NK-92 treated with Interleukin-12 subunit alpha and Interleukin-12 subunit beta, amount 100 ng/mL, for 24 hours (cell line): ENCODE measurements around the gene CEP78.

ENCODE experiments used
- DNase-seq: peaks from one replicate; lab custom pipeline; 2025; lab: John Stamatoyannopoulos, UW

CEP78 gene

GRCh38 chr9:78306222-78307076 lies 70.6 kb downstream of the CEP78 start:
- DNase-seq = no peak

GRCh38 chr9:78307360-78307759 lies 71.5 kb downstream of the CEP78 start:
- DNase-seq = no peak

DNA sequence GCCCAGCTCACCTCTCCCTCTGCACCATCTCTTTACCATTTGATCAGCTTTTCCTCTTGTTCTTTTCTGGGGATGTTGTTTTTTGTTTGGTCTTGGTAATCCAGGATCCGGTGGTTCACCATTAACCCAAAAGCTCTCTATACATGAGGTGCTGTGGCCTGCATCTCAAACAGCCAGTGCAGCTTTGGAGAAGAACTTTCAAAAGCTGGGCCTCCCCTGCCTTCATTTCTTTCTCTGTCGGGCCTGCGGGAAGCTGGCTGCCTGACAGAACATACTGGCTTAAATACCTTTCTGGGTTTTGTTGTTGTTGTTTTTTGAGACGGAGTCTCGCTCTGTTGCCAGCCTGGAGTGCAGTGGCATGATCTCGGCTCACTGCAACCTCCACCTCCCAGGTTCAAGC lies 73.2 kb downstream of the CEP78 start:
- DNase-seq = no peak

GRCh38 chr9:78311075-78311474 lies 75.2 kb downstream of the CEP78 start:
- DNase-seq = no peak

DNA sequence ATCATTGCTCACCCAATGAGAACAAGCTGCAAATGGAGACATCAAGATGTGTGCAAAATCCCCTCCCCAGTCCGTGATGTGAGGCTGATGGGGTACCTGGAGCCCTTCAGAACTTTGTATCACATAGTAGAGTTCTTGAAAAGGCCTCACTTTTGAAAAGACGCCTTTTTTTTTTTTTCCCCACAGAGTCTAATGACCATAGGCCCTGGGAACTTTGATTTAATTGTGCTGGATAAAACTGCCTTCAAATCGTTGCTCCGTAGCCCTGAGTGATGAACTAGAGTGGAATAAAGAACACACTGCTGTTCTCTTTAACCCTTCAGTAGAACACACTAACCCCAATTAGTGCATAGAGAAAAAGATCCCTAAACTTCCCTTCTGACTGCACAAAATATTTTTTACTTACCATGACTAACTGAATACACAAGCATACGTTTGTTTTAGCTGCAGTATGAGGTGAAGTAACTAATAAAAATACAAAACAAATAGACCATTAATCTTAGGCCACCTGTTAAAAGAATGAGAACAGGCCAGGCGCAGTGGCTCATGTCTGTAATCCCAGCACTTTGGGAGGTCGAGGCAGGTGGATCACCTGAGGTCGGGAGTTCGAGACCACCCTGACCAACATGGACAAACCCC lies 76.1 kb downstream of the CEP78 start:
- DNase-seq = no peak

DNA sequence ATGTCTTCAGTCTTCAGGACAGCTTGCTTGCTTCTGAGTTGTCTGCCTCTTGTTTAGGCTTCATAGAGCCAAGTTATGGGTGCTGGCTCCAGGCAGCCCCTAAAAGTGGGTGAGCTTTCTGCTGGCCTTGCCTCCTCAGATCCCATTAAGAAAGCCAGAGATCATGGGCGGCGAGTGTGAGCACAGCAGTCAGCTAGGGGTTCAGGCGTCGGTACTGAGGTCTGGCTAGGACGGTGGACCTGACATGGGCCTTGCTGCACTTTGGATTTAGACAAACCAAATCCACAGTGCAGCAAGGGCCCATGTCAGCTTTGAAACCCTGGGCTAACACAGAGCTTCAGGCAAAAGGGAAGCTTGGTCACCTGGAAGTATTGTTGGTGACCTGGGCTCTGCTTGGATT lies 78.7 kb downstream of the CEP78 start:
- DNase-seq = no peak

- DNase-seq = no peak
Observed at GRCh38 chr9:78314953-78315870, 79.3 kb downstream of the CEP78 start.

- no peak for DNase-seq
Observed at GRCh38 chr9:78316166-78316892, 80.5 kb downstream of the CEP78 start.

GRCh38 chr9:78319197-78320029 lies 83.5 kb downstream of the CEP78 start:
- no peak for DNase-seq

GRCh38 chr9:78320030-78320693 lies 84.3 kb downstream of the CEP78 start:
- no peak for DNase-seq

DNA sequence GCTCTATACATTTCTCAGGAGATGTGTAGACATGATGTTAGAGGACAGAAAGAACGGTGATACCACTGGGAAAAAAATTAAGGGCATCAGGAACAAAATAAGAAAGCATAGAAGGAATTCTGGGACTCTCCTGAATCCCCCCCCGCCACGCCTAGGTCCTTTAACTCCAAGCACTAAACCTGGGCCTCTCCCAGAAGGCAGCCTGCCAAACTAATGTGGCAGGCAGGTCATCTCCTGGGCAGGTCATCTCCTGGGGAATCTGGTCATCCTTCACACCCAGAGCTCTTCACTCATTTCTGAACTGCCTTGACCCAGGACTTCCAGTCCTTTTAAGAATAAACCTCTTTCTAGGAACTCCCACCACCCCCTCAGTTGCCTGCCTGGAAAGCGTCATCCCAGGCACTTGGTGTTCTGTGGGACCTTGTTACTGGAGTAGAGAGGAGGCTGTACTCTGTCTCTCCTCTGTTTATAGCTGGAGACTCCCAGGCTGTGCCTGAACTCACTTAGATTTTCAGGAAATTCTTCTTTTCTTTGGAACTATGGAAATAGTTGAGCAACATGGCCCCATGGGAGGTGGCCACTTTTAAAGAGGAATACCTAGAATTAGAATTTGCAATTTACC lies 85.1 kb downstream of the CEP78 start:
- no peak for DNase-seq

DNA sequence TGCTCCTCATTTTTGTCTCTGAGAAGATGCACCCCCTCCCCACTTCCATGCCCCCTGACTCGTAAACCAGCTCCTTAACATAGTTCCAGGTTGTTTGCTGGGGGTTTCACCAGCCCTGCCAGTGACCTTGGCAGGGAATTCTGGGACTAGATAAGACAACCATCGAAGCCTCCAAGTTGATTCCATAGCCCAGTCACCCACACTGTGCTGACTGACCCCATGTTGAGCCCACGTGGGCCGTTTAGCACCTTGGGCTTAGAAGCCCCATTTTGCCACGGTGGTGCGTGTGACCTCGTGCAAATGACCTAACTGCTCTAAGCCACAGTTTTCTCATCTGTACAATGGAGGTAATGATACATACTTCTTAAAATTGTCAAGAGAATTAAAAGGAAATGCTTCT lies 85.6 kb downstream of the CEP78 start:
- no peak for DNase-seq

DNA sequence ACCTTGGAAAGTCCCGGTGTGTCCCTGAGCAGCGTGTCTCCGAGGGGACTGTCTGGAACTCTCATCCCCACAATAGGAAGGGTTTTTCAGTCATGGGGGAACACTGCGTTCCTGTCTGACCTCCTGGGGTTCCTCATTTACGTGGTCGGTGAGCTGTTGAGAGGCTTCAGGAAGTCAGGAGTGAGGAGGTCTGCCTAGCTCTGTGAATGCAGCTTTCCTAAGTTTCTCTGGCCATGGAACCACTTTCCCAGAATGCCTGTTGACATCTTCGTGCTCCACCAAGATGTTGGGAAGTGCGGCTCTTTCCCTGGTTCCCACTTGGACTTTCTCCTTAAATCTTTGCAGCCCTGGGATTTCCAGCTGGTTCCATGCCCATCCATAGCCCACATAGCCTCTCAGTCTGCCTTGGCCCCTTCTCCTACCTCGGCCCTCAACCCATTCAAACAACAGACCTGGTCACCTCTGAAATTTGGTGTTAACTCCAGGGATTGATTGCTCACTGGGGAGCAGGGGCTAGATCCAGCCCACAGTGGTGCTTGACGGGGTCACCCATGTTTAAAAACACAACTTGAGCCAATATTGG lies 88.3 kb downstream of the CEP78 start:
- no peak for DNase-seq

DNA sequence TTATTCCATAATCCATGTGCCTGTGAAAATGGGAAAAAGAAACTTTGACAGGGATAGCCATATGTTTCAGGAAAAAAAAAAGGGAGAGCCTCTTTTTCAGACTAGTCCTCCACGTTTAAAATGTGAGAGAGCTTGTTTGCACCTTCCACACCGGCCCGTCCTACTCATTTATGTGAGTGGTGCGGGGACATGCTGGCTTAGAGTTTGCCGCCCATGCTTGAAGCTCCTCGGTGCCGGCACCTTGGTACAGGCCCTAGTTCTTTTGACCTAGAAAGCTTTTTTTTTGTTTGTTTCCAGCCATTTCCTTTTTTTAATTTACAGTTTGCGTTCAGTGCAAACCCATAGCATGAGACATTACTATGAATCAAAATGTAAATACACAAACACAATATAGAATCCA lies 88.8 kb downstream of the CEP78 start:
- no peak for DNase-seq

GRCh38 chr9:78325343-78325742 lies 89.5 kb downstream of the CEP78 start:
- no peak for DNase-seq

DNA sequence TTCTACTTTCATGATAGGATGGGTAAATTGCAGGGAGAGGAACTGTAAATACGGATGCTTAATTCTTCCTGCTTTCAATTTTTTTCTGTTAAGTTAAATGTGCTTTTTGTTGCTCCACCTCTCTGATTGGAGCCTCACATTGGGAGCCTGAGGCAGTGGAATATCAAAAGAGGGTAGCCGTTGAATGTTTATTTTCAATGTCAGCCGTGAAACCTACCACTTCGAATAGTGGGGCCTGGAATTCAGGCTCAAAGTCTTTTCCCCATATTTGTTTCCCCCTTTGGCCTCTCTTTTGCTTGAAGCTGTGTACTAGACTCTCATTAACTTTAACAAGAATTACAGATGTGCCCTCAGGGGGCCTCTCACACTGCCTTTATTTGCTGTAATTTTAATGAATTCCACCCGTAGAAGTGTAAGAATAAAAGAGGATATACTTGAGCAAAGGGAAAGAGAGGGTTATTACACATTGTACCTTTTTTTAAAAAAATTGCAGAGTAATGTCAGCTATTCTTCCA lies 90.0 kb downstream of the CEP78 start:
- DNase-seq = no peak

DNA sequence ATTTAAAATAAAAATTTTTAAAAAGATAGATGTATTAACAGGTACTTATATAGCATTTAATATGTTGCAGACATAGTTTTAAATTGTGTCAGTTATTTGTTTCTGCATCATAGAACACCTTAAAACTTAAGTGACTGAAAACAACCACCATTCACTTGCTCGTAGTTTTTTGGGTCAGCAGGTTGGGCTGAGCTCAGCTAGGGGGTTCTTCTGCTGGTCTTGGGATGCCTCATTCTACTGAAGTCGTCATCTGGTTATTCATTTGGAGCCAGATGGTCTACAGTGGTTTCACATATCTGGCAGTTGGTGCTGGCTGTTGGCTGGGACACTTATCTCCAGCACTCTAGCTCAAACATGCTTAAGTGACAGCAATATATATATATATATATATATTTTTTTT lies 90.7 kb downstream of the CEP78 start:
- no peak for DNase-seq
